Ovary (tissue), 9 donors: ENCODE measurements around the gene RPS6KA5. TPM values are rescaled to one million over a fixed set of nuclear protein-coding genes. Genes with fewer than 3 reads are reported as not detected.

Source experiments
- DNase-seq, 5 donors: peaks; one replicate each; pipeline ENCODE4 v3.0.0-alpha.2; 2019 to 2020
- H3K27ac ChIP-seq, 2 donors: fragments of 200-600 bp; one replicate each; pipeline versions ENCODE4 v1.5.1 to v1.8.0; 2019 to 2022
- H3K27me3 ChIP-seq: fragments of 200-600 bp; one replicate; pipeline ENCODE4 v1.8.0; 2022
- H3K36me3 ChIP-seq: fragments of 200-600 bp; sonication (generic); one replicate; pipeline ENCODE4 v1.5.1; 2019
- H3K4me1 ChIP-seq: one replicate; pipeline ENCODE4 v1.8.1; 2013; ENCODE audit warnings: mild to moderate bottlenecking, moderate library complexity; ENCODE audit not compliant: insufficient read depth
- H3K4me3 ChIP-seq: fragments of 200-600 bp; sonication (generic); one replicate; pipeline ENCODE4 v1.5.1; 2017
- H3K9me3 ChIP-seq, 2 donors: fragments of 200-600 bp in 1 of 2; sonication (generic) in 1 of 2; one replicate each; pipeline versions ENCODE4 v1.5.1 to v1.8.1; 2013 to 2019; ENCODE audit warnings: mild to moderate bottlenecking in 1 of 2, moderate library complexity in 1 of 2
- CTCF ChIP-seq, 3 donors: fragments of 450-650 bp in 2 of 3; fragments of 200-600 bp in 1 of 3; IDR thresholded peaks; one replicate each; pipeline versions ENCODE4 v1.5.1 to v1.8.0; 2016 to 2022; ENCODE audit warnings: antibody characterized with exemption in 3 of 3, mild to moderate bottlenecking in 1 of 3
- EP300 ChIP-seq: sonication (generic); formaldehyde crosslinking; IDR thresholded peaks from one replicate; pipeline ENCODE4 v1.6.1; 2017; ENCODE audit warnings: antibody characterized with exemption
- POLR2A ChIP-seq: fragments of 450-650 bp; IDR thresholded peaks from one replicate; pipeline ENCODE4 v1.6.1; 2017; ENCODE audit warnings: antibody characterized with exemption, mild to moderate bottlenecking, moderate library complexity
- WGBS, 3 donors: extraction: QIAGEN DNeasy Blood & Tissue Kit in 1 of 3; methylation state at CpG; one replicate each; pipeline versions ENCODE4 v1.1.5 to v1.1.7; 2013 to 2017; 5-methylcytosine and 5-hydroxymethylcytosine counted together
- intact Hi-C, 4 donors: fragments of 100-400 bp; cut with DNase I; formaldehyde crosslinking; loops; one replicate each; pipeline versions ENCODE4 v1.11.0 to v1.15.1; 2022 to 2023
- polyA plus RNA-seq, 2 donors: library from polyadenylated mRNA; stranded (reverse); fragments of 200-250 nt in 1 of 2; fragments of 350-450 nt in 1 of 2; fragmentation: Illumina TruSeq in 1 of 2; extraction: RNeasy Lipid Tissue Mini Kit (QIAGEN cat#74804) in 1 of 2; gene quantifications; one replicate each; pipeline ENCODE4 v1.2.3, GENCODE V29; 2013 to 2014
- total RNA-seq, 7 donors: library from RNA; depleted of rRNA in 2 of 7; stranded (reverse); fragments of >200 nt in 2 of 7; fragmentation: NEBNext Ultra II Directional in 3 of 7; extraction: Animal tissue kit (Norgen Biotek cat#: 25700) in 3 of 7; gene quantifications; one replicate each; pipeline versions ENCODE4 v1.1.0 to v1.2.4, GENCODE V29; 2016 to 2023
- donor health status: DM: no; HTN: no; CAD: no; lungs with moderate emphysema.
- donor health status: DM: no; HTN: no; CAD: no.
- donor health status: Bipolar disorder and iron deficiency.
- donor health status: DM: yes; HTN: yes; CAD: no.
- donor health status: DM: no; HTN: no; CAD: no.
- donor health status: DM: yes; HTN: yes; CAD: no.

Gene RPS6KA5
- total and polyA plus RNA-seq, 9 donors = 3.8 to 19.0 (median 8.4) TPM

GRCh38 chr14:91058042-91058581 lies 2.3 kb downstream of the RPS6KA5 start:
- no peak for DNase-seq
- H3K27ac ChIP-seq = no peak overlapping the region
- H3K27me3 ChIP-seq = no peaks in the 10 kb centered on the region
- TF ChIP-seq CTCF (IDR thresholded peaks at IDR 0.05) = no peak
- no peak for TF ChIP-seq EP300
- TF ChIP-seq POLR2A = no peak
- H3K4me3 ChIP-seq = no peak overlapping the region
- intact Hi-C loops = loop anchor here in 1 of 4 donors (5.0 kb wide), 1 partner anchor 114 kb away; no protein-coding TSS in a partner anchor
- WGBS, 3 donors = 76 to 83% (median 77%) methylated on average over 6 of the region's 6 CpGs
- no peaks in the 10 kb centered on the region for H3K36me3 ChIP-seq
- no peaks in the 10 kb centered on the region for H3K9me3 ChIP-seq
- peaks cover 1% of the 10 kb centered on the region for H3K4me1 ChIP-seq

- TF ChIP-seq EP300 = no peak
- no peak for TF ChIP-seq CTCF (IDR thresholded peaks at IDR 0.05)
- no peak for TF ChIP-seq POLR2A
- intact Hi-C loops = loop anchor here in 1 of 4 donors (5.0 kb wide), 1 partner anchor 116 kb away; no protein-coding TSS in a partner anchor
- Histone ChIP-seq H3K4me1 (peaks cover 1% of the 10 kb centered on the region), H3K27ac (no peak overlapping the region), H3K4me3 (no peak overlapping the region), H3K36me3 (no peaks in the 10 kb centered on the region), H3K9me3 (no peaks in the 10 kb centered on the region), H3K27me3 (no peaks in the 10 kb centered on the region)
- 94 to 96% (median 94%) methylated on average over 3 of the region's 3 CpGs for WGBS, 3 donors
- DNase-seq = no peak
These were observed 4.1 kb downstream of the RPS6KA5 start for GRCh38 chr14:91056361-91056760.

GRCh38 chr14:91055016-91055415 lies 5.4 kb downstream of the RPS6KA5 start:
- no peak for DNase-seq
- TF ChIP-seq POLR2A (no peak), CTCF (IDR thresholded peaks at IDR 0.05) (no peak), EP300 (no peak)
- H3K4me1 ChIP-seq = peaks cover 1% of the 10 kb centered on the region
- H3K4me3 ChIP-seq = no peak overlapping the region
- intact Hi-C loops = loop anchor here in 1 of 4 donors (5.0 kb wide), 1 partner anchor 117 kb away; no protein-coding TSS in a partner anchor
- no peaks in the 10 kb centered on the region for H3K36me3 ChIP-seq
- no peaks in the 10 kb centered on the region for H3K9me3 ChIP-seq
- no peak overlapping the region for H3K27ac ChIP-seq
- H3K27me3 ChIP-seq = no peaks in the 10 kb centered on the region

- WGBS, 3 donors = 97 to 100% (median 98%) methylated on average over 1 of the region's 1 CpG
- no peak overlapping the region for H3K4me3 ChIP-seq
- H3K27ac ChIP-seq = no peak overlapping the region
- no peak for TF ChIP-seq POLR2A
- no peak for TF ChIP-seq CTCF (IDR thresholded peaks at IDR 0.05)
- TF ChIP-seq EP300 = no peak
- no peaks in the 10 kb centered on the region for H3K4me1 ChIP-seq
- intact Hi-C loops = no loop called here
- no peaks in the 10 kb centered on the region for H3K9me3 ChIP-seq
- no peak for DNase-seq
- H3K27me3 ChIP-seq = no peaks in the 10 kb centered on the region
- H3K36me3 ChIP-seq = no peaks in the 10 kb centered on the region
These were observed 11.8 kb downstream of the RPS6KA5 start for GRCh38 chr14:91048676-91049075.
